Activated CD8-positive, alpha-beta memory T cell treated with anti-CD3 and anti-CD28 coated beads for 48 hours (primary cell): Measurements from ENCODE around the gene ZFP69.
"Not testable (repeated sequence)": the region's sequence is repeated elsewhere in the genome, so short reads cannot be mapped to it uniquely, and the experiment has no call there.

Experiments used
- DNase-seq, 3 experiments: peaks; one replicate each; pipeline ENCODE4 v3.0.0-alpha.2; 2020; ENCODE audit warnings: low read depth in 2 of 3, low spot score in 2 of 3

ZFP69 gene

DNA sequence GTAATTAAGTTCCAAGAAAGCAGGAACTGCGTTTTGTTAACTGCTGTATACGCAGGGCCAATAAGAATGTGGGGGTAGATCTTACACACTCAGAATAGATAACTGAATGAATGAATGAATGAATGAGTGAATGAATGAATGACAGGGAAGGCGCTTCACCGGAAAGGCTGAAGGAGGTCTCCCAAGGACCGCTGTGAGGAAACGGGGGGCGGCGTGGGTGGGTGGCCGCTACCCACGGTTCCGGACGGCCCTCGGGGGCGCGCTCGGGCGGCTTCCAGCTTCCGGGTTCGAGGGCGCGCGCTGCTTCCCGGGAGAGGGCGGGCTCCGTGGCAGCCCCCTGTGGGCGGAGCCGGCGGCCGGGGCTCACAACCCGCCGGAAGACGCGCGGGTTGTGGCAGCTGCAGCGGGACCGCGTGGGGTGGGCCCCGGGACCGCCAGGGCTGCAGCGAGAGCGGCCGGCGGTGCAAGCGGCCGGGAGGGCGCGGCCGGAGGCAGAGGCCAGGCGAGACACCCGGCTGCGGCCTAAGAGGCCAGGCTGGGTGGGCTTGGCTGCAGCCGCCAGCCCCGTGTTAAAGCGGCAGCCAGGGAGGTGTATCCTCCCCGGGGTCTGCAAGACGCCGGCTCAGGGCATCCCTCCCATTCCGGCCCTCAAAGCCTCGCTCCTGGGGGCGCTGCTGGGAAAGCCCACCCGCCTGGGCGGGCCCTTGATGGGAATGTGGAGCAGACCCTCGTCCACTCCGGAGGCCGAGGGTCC is at the start of gene ZFP69:
ZFP69 (plus strand) TSS at position 367 of the 754 bp plus-strand sequence. CDS start 2,072 bp downstream, outside the sequence.
- DNase-seq, result peak; percentile 34 to 51 (median 41)

DNA sequence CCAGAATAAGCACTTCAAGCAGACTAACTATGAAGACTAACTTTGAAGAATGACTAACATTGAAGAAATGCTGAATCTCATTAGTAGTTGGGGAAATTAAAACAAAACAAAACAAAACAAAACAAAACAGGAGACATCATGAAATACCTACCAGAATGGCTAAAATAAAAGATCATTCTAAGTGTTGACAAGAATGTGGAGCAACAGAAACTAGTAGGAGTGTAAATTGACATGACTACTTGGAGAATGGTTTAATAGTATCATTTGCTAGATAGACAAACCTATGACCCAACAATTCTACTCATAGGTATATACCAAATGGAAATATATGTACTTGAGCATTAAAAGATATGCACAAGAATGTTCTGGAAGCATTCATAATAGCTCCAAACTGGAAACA is 45.7 kb upstream of the ZFP69 start:
- no peak for DNase-seq

DNA sequence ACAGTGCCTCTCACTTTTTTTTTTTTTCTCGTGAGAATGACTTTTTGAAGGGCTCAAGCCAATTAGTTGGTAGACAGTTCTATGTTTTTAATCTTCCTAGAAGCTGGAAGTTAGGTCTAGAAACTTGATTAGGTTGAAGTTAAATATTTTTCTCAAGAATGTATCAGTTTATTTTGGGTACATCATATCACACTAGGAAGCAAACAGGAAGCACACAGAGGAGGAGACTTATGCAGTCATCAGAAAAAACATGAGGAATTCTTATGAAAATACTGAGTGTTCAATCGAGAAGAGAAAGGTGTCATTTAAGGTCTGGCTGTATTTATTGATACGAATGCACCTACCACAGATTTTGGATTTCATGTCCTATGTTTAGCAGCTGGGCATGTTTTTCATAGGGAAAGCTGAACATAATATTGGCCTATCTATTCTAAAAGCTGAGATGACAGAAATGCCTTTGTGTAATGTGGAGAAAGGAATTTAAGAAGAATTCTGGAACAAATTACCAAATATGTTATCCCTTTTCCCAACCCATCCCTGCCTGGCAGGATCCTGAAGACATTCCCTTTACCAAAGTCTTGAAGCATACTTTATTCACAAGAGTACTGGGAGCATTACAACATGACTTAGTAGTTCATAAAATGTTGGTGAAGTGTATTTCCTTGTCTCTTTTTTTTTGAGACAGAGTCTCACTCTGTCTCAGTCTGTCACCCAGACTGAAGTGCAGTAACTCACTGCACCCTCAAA is 44.3 kb upstream of the ZFP69 start:
- DNase-seq, result no peak

DNA sequence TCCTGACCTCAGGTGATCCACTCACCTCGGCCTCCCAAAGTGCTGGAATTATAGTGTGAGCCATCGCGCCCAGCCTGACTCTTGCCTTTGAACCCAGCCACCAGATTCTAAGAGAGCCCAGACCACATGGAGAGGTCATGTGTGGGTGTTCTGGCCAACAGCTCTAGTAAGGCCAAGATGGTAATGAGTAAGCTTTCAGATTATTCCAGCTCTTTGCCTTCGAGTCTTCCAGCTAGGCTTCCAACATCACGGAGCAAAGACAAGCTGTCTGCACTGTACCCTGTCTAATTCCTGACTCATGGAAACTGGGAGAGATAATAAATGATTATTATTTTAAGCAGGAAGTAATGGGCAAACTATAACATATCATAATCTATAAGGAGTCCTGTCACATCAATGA is 41.6 kb upstream of the ZFP69 start:
- DNase-seq, result no peak

DNA sequence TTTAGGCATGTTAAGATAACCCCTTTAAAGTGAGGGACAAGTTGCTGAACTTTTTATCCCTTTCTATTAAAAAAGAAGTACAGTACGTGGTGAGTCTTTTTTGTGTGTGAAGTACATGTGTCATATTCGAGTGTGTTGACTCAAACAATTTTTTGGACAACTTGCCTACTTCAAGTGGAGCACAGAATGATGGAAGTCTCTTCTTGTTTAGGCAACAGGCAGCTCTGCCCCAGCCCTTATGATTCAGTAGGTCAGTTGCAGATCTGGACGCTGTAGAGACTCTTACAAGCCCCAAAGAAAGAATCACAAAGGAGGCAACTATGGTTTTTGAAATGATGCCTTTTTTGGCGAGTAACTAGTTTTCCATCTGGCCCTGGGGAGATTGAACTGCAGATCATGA is 41.2 kb upstream of the ZFP69 start:
- no peak for DNase-seq

DNA sequence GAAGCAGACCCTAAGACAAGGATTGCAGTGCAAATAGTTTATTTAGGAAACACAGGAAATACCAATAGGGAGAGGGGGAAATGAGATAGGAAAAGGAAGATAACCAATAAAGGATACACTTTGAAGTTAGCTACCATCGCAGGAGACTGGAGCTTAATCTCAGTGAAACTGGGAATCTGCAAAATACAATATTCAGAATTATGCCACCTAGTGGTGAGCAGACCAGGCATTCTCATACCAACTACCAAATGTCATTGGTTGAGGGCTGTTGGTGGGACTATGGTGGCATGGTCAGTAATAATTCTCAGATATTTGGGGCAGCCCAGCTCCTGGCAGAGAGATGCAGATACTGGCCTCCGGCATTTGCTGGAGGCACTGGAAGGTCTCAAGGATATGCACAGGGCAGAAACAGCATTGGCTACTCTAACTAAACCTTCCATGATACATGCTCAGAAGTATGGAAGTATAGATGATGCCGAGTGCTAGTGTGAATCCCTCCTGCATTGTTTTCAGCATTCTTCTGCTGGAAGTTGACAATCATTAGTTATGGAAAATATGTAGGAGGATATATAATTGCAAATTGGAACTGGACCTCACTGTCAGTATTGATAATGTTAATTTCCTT is 38.6 kb upstream of the ZFP69 start:
- DNase-seq, result no peak

DNA sequence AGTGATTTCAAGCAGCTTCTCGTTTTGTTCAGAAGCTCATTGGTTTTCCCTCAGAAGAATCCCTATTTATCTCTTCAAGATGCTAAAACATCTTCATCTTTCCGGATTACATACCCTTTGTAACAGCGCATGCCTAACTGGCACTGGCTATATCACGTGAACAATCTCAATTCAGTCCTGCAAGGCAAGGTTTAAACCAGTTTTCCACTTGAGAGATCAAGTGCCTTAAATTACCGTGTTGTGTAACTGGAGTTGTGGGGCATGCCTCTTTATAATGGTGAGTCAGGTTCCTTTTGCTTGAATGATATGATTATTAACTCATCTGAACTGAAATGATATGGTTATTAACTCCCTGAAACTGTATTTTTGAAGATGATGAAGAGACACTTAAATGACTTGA is 37.8 kb upstream of the ZFP69 start:
- DNase-seq, result no peak

DNA sequence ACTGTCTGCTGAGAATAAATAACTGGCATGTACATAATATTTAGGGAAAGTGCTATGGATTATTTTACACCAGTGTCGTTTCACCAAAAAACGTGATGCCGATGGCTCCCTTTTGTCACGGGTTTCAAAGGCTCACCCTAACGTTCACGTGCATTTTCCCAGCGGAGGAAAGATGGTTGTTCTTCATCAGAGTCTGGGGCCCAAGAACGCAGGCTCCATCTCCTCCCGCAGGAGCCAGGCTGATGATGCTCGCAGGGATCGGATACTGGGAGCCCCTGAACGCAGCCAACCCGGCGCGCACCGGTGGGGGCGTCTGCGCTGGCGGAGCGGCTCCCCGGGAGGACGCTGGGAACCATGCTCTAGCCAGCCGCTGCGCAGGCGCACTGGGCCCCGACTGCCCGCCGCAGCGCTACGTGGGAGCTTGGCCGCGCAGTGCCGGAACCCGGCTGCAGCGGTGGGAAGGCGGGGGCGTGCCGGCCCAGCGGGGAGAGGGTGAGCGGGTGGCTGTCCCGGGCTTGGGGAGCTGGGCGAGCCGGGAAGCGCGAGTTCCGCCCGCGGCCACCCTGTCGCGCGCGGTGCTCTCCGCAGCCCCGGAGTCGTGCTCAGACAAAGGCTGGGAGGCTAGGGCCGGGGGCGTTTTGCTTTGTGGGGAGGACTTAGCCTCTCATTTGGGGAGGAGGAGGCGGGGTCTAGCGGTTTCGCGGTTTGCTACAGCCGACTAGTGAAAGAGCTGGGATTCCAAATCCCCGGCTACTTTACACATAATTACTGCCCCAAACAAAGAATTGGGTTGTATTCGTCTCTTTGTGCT is 27.2 kb upstream of the ZFP69 start, which contains the start of gene ZFP69B:
ZFP69B (plus strand) TSS at position 793 of the 811 bp plus-strand sequence. CDS start 486 bp downstream, outside the sequence.
- DNase-seq, result peak; percentile 84 to 90 (median 88)

DNA sequence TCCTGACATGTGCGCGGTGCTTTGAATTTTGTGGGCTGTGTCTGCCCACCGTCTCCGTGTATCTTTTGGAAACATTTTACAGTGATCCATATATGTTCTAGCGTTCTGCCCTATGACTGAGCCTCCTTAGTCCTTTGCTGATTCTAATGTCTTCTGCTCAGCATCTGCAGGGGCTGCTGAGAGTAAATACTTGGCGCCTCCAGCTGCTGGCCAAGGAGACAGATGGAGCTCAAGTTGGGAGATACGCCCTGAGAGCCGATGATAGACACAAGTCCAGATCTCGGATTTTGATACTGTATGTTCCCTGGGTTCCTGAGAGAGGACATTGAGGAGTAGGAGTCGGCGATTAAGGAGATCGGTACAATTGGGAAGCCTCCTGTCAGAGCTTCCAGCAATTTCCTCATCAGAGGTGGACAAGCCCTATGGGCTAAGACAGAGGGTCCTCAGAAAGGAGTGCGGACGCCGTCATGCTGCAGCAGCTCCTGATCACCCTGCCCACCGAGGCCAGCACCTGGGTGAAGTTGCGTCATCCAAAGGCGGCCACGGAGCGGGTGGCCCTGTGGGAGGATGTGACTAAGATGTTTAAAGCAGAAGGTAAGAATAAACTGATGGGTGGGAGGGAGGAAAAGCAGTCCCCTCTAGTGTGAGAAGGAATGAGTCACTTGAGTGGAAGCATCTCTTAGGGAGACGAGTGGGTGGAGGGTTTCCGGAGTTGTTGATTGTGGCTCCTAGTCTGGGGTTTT is 26.4 kb upstream of the ZFP69 start:
- DNase-seq, result peak; percentile 54 to 77 (median 74)

DNA sequence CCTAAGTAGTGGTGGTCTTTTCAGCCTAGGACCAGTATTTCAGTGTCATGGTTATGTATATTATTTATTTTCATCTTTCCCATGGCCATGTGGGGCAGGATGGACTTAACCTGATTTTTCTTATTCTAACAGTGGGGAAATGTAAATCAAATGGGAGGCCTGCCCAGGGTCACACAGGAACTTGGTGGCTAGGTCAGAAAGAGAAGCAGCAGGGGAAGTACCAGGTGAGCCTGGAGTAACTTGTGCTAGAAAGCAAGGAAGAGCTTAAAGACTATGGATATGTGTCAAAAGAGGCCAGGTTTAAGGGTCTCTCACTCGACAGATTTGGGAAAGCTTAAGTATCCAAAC is 25.9 kb upstream of the ZFP69 start:
- no peak for DNase-seq

DNA sequence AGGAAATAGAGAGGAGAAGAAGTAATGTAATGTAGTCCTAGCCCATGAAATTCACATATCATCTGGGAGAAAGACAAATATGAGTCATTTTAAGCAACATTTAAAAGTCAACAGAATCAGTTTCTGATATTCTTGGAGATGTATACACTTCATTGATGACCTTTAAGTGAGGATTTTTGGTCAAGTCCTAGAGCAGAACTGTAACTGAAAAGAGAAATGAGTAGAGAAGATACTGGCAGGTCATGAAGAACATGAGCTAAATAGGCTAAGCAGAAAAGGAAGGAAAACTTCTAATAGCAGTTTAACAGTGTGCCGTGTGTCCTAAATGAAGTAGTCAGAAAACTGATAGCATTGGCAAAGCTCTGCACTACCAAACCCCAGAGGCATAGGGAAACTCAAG is 22.2 kb upstream of the ZFP69 start:
- no peak for DNase-seq

DNA sequence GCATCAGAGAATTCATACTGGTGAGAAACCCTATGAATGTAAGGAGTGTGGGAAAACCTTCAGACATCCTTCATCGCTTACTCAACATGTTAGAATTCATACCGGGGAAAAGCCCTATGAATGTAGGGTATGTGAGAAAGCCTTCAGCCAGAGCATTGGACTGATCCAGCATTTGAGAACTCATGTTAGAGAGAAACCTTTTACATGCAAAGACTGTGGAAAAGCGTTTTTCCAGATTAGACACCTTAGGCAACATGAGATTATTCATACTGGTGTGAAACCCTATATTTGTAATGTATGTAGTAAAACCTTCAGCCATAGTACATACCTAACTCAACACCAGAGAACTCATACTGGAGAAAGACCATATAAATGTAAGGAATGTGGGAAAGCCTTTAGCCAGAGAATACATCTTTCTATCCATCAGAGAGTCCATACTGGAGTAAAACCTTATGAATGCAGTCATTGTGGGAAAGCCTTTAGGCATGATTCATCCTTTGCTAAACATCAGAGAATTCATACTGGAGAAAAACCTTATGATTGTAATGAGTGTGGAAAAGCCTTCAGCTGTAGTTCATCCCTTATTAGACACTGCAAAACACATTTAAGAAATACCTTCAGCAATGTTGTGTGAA is 14.0 kb upstream of the ZFP69 start:
- no peak for DNase-seq

DNA sequence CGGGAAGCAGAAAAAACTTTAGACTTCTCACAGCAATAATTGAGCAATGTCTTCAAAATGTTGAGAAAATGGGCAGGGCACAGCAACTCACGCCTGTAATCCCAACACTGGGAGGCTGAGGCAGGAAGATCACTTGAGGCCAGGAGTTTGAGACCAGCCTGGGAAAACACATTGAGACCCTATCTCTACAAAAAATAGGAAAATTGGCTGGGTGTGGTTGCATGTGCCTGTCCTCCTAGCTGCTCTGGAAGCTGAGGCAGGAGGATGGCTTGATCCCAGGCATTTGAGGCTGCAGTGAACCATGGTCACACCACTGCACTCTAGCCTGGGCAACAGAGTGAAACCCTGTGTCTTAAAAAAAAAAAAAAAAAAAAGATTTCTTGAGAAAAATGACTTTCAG is 7.8 kb upstream of the ZFP69 start:
- no peak for DNase-seq

DNA sequence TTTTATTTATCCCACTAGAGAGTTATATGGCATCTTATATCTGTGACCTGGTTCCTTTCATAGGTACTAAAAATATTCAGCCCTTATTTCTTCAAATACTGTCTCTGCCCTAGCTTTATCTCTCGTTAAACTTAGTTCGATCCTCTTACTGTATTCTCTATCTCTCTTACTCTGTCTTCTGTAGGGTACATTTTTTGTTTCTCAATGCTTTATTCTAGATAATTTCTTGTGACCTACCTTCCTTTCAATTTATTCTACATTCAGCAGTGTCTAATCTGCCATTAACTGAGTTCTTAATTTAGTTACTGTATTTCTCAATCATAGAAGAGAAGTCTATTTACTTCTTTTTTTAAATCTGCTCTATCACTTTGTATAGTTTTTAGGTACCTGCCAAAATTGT is 1.8 kb upstream of the ZFP69 start:
- no peak for DNase-seq

DNA sequence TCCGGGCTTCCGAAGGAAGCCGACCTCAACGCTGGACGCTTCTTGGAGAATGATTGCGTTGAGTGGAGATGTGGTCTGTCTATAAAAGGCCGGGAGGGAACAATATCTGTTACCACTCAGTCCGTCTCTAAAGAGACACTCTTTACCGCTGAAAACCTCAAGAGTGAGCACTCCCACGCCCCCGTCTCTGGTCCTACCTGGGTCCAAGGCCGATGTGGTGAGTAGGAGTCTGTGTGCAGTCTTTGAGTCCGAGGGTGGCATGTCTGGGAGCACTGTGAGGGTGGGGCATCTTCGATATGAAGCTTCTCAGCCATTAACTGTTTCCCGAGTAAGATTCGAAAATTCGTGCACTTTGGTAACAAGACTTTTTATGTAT is 576 bp downstream of the ZFP69 start:
- DNase-seq, result peak in 2 of 3 experiments; percentile 6 to 9

DNA sequence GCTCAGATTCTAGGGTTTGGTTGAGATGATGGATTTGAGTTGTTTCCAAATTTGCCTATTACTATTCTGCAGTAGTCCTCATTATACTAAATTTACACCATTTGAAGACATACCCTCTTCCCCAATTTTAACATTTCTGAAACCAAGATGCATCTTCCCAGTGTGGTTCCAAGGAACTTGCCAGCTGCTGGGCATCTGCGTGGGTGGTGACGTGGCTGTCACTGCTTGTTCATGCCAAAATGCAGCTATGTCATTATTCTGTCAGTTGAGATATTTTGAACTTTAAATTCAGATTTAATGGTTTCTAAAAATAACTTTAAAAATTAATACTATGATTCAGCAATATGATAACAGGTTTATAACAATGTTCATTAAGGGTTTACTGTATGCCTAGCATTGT is 1.2 kb downstream of the ZFP69 start:
- no peak for DNase-seq

DNA sequence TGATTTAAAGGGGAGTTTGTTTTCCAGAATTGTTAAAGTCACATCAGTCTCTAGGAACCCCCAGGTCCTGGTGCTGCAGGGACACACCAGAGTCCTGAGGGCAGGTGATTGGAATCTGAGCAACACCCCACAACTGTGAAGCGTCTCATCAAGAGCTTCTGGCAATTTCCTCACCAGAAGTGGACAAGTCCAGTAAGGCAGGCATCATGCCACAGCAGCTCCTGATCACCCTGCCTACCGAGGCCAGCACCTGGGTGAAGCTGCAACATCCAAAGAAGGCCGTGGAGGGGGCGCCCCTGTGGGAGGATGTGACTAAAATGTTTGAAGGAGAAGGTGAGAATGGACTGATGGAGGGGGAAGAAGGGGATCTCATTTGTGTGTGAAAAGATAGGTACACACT is 2.1 kb downstream of the ZFP69 start:
- DNase-seq, result no peak

DNA sequence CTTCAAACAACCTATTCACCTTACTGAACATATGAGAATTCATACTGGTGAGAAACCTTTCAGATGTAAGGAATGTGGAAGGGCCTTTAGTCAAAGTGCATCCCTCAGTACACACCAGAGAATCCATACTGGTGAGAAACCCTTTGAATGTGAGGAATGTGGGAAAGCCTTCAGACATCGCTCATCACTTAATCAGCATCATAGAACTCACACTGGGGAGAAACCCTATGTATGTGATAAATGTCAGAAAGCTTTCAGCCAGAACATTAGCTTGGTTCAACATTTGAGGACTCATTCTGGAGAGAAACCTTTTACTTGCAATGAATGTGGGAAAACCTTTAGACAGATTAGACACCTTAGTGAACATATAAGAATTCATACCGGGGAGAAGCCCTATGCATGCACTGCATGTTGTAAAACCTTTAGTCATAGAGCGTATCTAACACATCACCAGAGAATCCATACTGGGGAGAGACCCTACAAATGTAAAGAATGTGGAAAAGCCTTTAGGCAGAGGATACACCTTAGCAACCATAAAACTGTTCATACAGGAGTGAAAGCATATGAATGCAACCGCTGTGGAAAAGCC is 18.3 kb downstream of the ZFP69 start:
- no peak for DNase-seq

DNA sequence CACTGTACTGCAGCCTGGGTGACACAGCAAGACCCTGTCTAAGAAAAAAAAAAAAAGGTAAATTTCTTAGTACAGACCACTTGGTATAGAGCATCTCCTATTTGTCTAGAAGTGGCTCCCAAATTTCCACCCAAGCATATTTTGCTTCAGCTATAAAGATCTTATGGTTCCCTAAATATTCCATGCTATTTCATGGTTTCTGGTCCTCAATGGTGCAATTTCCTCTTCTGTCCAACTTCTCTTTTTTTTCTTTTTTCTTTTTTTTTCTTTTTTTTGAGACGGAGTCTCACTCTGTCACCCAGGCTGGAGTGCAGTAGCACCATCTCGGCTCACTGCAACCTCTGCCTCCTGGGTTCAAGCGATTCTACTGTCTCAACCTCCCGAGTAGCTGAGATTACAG is 25.6 kb downstream of the ZFP69 start:
- DNase-seq, result not testable (repeated sequence)

DNA sequence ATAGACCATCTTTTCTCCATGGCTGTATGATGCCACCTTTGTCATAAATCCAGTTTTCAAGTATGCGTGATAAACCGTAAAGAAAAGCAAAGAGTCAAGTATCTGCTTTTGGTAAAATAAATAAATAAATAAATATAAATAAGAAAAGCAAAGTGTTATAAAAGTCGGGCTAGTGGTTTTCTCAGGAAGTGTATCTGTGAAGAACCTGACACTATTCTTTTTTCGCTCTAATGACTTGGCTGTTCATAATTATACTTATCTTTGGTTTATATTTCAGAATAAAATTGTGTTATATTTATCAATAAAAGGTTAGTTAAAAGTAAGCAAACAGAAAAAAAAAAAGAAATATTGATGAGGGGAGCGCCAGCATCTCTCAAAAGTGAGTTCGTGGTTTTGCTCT is 30.9 kb downstream of the ZFP69 start:
- DNase-seq, result no peak
